ENCODE results near the gene B3GLCT.

DNA sequence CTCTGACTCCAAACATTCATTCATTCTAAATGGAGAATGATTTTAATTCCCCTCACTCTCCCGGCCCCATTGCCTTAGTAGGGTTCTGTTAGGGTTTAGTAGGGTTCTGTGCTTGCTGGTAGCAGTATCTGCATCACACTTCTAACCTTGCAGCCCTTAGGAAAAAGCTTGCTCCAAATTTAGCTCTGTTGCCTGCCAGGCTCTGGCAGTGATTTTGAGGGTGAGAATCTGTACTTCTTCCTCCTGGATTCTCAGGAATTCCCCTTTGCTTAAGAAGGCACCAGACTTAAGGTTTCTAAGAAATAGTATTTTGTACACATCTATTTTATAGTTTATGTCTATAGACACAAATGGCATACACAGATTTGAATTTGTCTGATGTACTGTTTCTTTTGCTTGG, 14.7 kb downstream of the B3GLCT start:
- TF ChIP-seq TCF7L2 (IDR thresholded peaks at IDR 0.05; ENCODE audit: borderline replicate concordance, extremely low read depth, insufficient read depth, insufficient read length) (no peak), POLR2A (IDR thresholded peaks at IDR 0.05; ENCODE audit: borderline replicate concordance, extremely low read depth, insufficient read depth, insufficient read length) (no peak), SP1 (IDR thresholded peaks at IDR 0.05; ENCODE audit: low read depth) (no peak), EZH2phosphoT487 (IDR thresholded peaks at IDR 0.05; ENCODE audit: borderline replicate concordance) (no peak), RAD21 (IDR thresholded peaks at IDR 0.05; ENCODE audit: low read depth) (no peak), SRF (IDR thresholded peaks at IDR 0.05; ENCODE audit: low read depth) (no peak)
- TF ChIP-seq, protein P1, sequence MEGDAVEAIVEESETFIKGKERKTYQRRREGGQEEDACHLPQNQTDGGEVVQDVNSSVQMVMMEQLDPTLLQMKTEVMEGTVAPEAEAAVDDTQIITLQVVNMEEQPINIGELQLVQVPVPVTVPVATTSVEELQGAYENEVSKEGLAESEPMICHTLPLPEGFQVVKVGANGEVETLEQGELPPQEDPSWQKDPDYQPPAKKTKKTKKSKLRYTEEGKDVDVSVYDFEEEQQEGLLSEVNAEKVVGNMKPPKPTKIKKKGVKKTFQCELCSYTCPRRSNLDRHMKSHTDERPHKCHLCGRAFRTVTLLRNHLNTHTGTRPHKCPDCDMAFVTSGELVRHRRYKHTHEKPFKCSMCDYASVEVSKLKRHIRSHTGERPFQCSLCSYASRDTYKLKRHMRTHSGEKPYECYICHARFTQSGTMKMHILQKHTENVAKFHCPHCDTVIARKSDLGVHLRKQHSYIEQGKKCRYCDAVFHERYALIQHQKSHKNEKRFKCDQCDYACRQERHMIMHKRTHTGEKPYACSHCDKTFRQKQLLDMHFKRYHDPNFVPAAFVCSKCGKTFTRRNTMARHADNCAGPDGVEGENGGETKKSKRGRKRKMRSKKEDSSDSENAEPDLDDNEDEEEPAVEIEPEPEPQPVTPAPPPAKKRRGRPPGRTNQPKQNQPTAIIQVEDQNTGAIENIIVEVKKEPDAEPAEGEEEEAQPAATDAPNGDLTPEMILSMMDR (IDR thresholded peaks at IDR 0.05 in 2 of 3, conservative IDR thresholded peaks at IDR 0.05 in 1 of 3; ENCODE audit: borderline replicate concordance in 1 of 3, insufficient read depth in 1 of 3, low read depth in 2 of 3, low read length in 2 of 3) = no peak
- TF ChIP-seq, protein P2, sequence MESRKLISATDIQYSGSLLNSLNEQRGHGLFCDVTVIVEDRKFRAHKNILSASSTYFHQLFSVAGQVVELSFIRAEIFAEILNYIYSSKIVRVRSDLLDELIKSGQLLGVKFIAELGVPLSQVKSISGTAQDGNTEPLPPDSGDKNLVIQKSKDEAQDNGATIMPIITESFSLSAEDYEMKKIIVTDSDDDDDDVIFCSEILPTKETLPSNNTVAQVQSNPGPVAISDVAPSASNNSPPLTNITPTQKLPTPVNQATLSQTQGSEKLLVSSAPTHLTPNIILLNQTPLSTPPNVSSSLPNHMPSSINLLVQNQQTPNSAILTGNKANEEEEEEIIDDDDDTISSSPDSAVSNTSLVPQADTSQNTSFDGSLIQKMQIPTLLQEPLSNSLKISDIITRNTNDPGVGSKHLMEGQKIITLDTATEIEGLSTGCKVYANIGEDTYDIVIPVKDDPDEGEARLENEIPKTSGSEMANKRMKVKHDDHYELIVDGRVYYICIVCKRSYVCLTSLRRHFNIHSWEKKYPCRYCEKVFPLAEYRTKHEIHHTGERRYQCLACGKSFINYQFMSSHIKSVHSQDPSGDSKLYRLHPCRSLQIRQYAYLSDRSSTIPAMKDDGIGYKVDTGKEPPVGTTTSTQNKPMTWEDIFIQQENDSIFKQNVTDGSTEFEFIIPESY (IDR thresholded peaks at IDR 0.05; ENCODE audit: extremely low read depth, insufficient replicate concordance, low read length) = no peak
- TF ChIP-seq, protein P3, sequence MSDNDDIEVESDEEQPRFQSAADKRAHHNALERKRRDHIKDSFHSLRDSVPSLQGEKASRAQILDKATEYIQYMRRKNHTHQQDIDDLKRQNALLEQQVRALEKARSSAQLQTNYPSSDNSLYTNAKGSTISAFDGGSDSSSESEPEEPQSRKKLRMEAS (IDR thresholded peaks at IDR 0.05) = no peak

Measured in HCT116 (cell line).